Heart left ventricle (tissue), 16 donors: ENCODE results near the gene CEP85L. TPM values are rescaled to one million over a fixed set of nuclear protein-coding genes. Genes with fewer than 3 reads are reported as not detected.

ENCODE experiments used
- ATAC-seq, 4 donors: fragments of 200-7000 bp; cut with Tn5 transposase; one replicate each; pipeline ENCODE4 v1.9.1; 2020 to 2022; ENCODE audit warnings: moderate library complexity in 4 of 4, mild to moderate bottlenecking in 3 of 4, moderate number of reproducible peaks in 1 of 4
- DNase-seq, 5 donors: peaks; one replicate each; pipeline ENCODE4 v3.0.0-alpha.2; 2020
- H3K27ac ChIP-seq, 12 donors: fragments of 200-600 bp; sonication (generic) in 4 of 12; one replicate each; pipeline versions ENCODE4 v1.5.0 to v1.8.0; 2016 to 2022; ENCODE audit warnings: mild to moderate bottlenecking in 2 of 12
- H3K27me3 ChIP-seq, 9 donors: fragments of 200-600 bp; sonication (generic) in 2 of 9; one replicate each; pipeline versions ENCODE4 v1.5.1 to v1.8.0; 2016 to 2022; ENCODE audit warnings: mild to moderate bottlenecking in 3 of 9
- H3K36me3 ChIP-seq, 9 donors: fragments of 200-600 bp; sonication (generic) in 2 of 9; one replicate each; pipeline versions ENCODE4 v1.5.0 to v1.8.0; 2018 to 2022; ENCODE audit warnings: mild to moderate bottlenecking in 2 of 9
- H3K4me1 ChIP-seq, 12 donors: fragments of 200-600 bp; sonication (generic) in 4 of 12; one replicate each; pipeline versions ENCODE4 v1.5.0 to v1.8.0; 2016 to 2022; ENCODE audit warnings: mild to moderate bottlenecking in 3 of 12
- H3K4me3 ChIP-seq, 12 donors: fragments of 200-600 bp; sonication (generic) in 4 of 12; one replicate each; pipeline versions ENCODE4 v1.5.0 to v1.8.0; 2017 to 2022; ENCODE audit warnings: mild to moderate bottlenecking in 9 of 12, moderate library complexity in 4 of 12
- H3K9me3 ChIP-seq, 12 donors: fragments of 200-600 bp; sonication (generic) in 4 of 12; one replicate each; pipeline versions ENCODE4 v1.5.0 to v1.8.0; 2016 to 2022; ENCODE audit warnings: mild to moderate bottlenecking in 1 of 12
- CTCF ChIP-seq, 12 donors: fragments of 200-600 bp; sonication (generic) in 4 of 12; IDR thresholded peaks; one replicate each; pipeline versions ENCODE4 v1.5.0 to v1.8.0; 2018 to 2022; ENCODE audit warnings: antibody characterized with exemption in 12 of 12, mild to moderate bottlenecking in 5 of 12
- POLR2A ChIP-seq, 2 donors: fragments of 450-650 bp; IDR thresholded peaks; one replicate each; pipeline ENCODE4 v1.6.1; 2017; ENCODE audit warnings: antibody characterized with exemption in 2 of 2, mild to moderate bottlenecking in 2 of 2, moderate library complexity in 2 of 2
- WGBS, 4 donors: extraction: QIAGEN DNeasy Blood & Tissue Kit in 2 of 4; methylation state at CpG; one replicate each; pipeline versions ENCODE4 v1.1.5 to v1.1.7; 2013 to 2018; 5-methylcytosine and 5-hydroxymethylcytosine counted together
- intact Hi-C, 10 donors: fragments of 100-400 bp; cut with DNase I; formaldehyde crosslinking; loops; one replicate each; pipeline versions ENCODE4 v1.11.1 to v1.14.2; 2022
- polyA plus RNA-seq, 2 donors: library from polyadenylated mRNA; stranded (reverse); fragments of 200-250 nt; gene quantifications; one replicate each; pipeline ENCODE4 v1.2.3, GENCODE V29; 2013
- total RNA-seq, 9 donors: library from RNA; depleted of rRNA in 2 of 9; stranded (reverse); fragments of >200 nt in 2 of 9; fragmentation: NEBNext Ultra II Directional in 3 of 9; extraction: Animal tissue kit (Norgen Biotek cat#: 25700) in 3 of 9; gene quantifications; one replicate each; pipeline versions ENCODE4 v1.1.0 to v1.2.4, GENCODE V29; 2016 to 2023
- donor health status: ischemic (EF 13 %, LVEDD 7.1; RV severe dilation, severe dysfunction).
- donor health status: healthy with polysubstance abuse.
- donor health status: DM: no; HTN: yes; CAD: no.
- donor health status: DM: no; HTN: no; CAD: no.
- donor health status: ischemic (EF 25% LVEDD 6.9; RV normal size, moderate dysfunction).
- donor health status: ischemic (EF 25% LVEDD 5.7; RV mildly dilated, moderate dysfunction).
- donor health status: healthy.
- donor health status: DM: yes; HTN: yes; CAD: no.
- donor health status: ischemic (EF 35%, LVEDD 5.7; RV mildly dilated, moderate dysfunction).
- donor health status: nonischemic (EF 11% LVEDD 7.7; RV severe dilation, severe dysfunction).
- donor health status: DM: yes; HTN: yes; CAD: no.
- donor health status: PGD.
- donor health status: ischemic (EF 29% LVEDD 5.4; RV normal size, mild dysfunction).
- donor health status: nonischemic (EF 23%, LVEDD 6.1; RV moderate dilation, normal function).

CEP85L gene
- total and polyA plus RNA-seq, 11 donors = 1.9 to 14.4 (median 7.6) TPM

DNA sequence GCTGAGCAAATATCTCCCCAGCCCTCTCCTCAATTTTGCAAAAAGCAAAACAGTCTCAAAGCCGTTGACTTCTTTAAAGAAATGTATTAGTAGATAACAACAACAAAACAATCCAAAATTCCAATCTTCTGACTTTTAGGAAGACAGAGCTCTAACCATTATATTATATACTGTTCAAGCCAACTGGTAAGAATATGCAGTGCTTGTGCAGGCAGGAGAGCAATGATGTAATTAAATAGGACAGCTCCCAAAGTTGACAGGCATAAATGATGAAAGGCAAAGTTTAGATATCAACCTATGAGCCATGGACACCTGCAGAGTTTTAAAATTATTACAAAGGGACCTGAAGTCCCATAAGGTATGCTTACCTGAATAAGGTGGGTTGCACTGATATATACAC is 16.6 kb upstream of the CEP85L start:
- DNase-seq = no peak
- WGBS, 4 donors = 69 to 89% (median 78%) methylated on average over 1 of the region's 1 CpG
- intact Hi-C loops = no loop called here

GRCh38 chr6:118665011-118665410 is 13.6 kb upstream of the CEP85L start:
- no peaks in the 10 kb centered on the region for H3K27me3 ChIP-seq
- peaks cover 0 to 32% (median 5%) of the 10 kb centered on the region in 12 donors for H3K4me1 ChIP-seq
- H3K36me3 ChIP-seq = no peaks in the 10 kb centered on the region
- no peak for ATAC-seq
- WGBS, 4 donors = 32 to 86% (median 73%) methylated on average over 3 of the region's 3 CpGs
- TF ChIP-seq POLR2A (IDR thresholded peaks at IDR 0.05) = no peak
- TF ChIP-seq CTCF (IDR thresholded peaks at IDR 0.05) = no peak
- H3K4me3 ChIP-seq = peak overlapping the region in 3 of 12 donors; percentile 3 to 29 (median 15)
- no peaks in the 10 kb centered on the region for H3K9me3 ChIP-seq
- intact Hi-C loops = no loop called here
- no peak for DNase-seq
- no peak overlapping the region for H3K27ac ChIP-seq

More for the DNA sequence above, 16.6 kb upstream of the CEP85L start:
- no peaks in the 10 kb centered on the region for H3K9me3 ChIP-seq
- peaks cover 0 to 30% (median 3%) of the 10 kb centered on the region in 12 donors for H3K4me1 ChIP-seq
- TF ChIP-seq CTCF (IDR thresholded peaks at IDR 0.05) (no peak), POLR2A (IDR thresholded peaks at IDR 0.05) (no peak)
- H3K27me3 ChIP-seq = no peaks in the 10 kb centered on the region
- H3K27ac ChIP-seq = peak overlapping the region in 3 of 12 donors; percentile 26 to 52 (median 29)
- H3K4me3 ChIP-seq = no peak overlapping the region
- ATAC-seq = no peak
- H3K36me3 ChIP-seq = no peaks in the 10 kb centered on the region

DNA sequence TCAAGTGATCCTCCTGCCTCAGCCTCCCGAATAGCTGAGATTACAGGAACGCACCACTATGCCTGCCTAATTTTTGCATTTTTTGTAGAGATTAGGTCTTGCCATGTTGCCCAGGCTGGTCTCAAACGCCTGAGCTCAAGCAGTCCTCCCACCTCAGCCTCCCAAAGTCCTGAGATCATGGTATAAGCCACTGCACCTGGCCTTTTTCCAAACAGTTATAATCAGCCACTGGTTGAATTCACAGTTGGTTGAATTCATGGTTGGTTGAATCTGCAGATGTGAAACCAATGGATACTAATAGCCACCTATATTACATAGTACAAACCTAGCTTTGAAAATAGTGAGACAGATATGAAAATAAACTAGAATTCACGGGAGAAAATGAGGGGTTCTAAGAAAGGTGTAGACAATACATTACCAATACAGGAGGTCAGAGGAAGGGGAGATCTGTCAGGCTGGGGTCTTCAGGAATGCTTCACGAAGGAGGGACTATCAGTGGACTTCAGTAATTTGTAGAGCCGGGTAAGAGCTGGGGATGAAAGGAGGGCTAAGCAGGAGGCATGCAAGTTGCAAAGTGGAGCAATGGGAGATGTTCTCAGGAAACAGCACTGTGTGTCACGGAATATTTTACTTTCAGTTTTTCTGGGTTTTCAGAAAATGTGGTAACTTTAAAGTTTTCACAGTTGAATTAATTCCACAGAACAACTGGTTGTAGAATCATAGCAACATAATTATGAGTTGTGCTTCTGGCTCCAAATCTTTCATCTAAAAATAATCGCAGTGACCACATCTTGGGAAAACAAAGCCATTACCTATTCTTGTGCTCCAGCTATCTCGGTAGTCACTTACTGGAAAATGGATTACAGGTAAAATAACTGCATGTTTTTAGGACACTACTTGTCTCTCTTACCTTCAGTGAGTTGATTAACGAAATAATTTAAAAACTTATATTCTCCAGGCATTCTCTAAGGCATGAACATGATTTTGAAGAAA is 12.9 kb upstream of the CEP85L start:
- TF ChIP-seq CTCF (IDR thresholded peaks at IDR 0.05) (no peak), POLR2A (IDR thresholded peaks at IDR 0.05) (no peak)
- Histone ChIP-seq H3K9me3 (no peaks in the 10 kb centered on the region), H3K36me3 (no peaks in the 10 kb centered on the region), H3K27ac (no peak overlapping the region), H3K4me3 (peak overlapping the region in 7 of 12 donors; percentile 1 to 29 (median 17)), H3K27me3 (no peaks in the 10 kb centered on the region), H3K4me1 (peaks cover 0 to 27% (median 6%) of the 10 kb centered on the region in 12 donors)
- no peak for ATAC-seq
- DNase-seq = no peak
- WGBS, 4 donors = 69 to 76% (median 74%) methylated on average over 10 of the region's 10 CpGs
- intact Hi-C loops = no loop called here

DNA sequence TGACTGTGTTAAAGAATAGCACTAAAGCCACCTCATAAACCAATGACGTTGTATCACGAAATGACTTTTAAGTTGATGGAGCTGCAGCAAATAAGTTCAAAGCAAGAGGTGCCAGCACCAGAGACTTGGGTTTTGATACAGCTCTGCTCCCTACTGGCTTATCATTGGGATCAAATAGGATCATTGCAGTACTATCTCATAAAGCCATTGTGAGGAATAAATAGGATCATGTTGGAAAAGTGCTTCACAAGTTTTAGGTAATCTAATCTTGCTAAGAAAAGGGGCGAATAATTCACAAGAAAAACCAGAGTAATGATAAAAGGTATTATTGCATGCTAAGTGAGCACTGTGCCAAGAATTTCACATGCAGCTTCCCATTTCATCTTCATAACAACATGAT is 10.4 kb upstream of the CEP85L start:
- H3K36me3 ChIP-seq = no peaks in the 10 kb centered on the region
- WGBS, 4 donors = 91 to 94% (median 92%) methylated on average over 3 of the region's 3 CpGs
- no peaks in the 10 kb centered on the region for H3K27me3 ChIP-seq
- TF ChIP-seq POLR2A (IDR thresholded peaks at IDR 0.05) = no peak
- TF ChIP-seq CTCF (IDR thresholded peaks at IDR 0.05) = no peak
- H3K4me3 ChIP-seq = no peak overlapping the region
- ATAC-seq (no peak), DNase-seq (no peak)
- intact Hi-C loops = no loop called here
- H3K9me3 ChIP-seq = no peaks in the 10 kb centered on the region
- H3K4me1 ChIP-seq = peaks cover 0 to 12% (median 0%) of the 10 kb centered on the region in 12 donors
- H3K27ac ChIP-seq = no peak overlapping the region
